Measurements from ENCODE around the gene NGF.

NGF gene

DNA sequence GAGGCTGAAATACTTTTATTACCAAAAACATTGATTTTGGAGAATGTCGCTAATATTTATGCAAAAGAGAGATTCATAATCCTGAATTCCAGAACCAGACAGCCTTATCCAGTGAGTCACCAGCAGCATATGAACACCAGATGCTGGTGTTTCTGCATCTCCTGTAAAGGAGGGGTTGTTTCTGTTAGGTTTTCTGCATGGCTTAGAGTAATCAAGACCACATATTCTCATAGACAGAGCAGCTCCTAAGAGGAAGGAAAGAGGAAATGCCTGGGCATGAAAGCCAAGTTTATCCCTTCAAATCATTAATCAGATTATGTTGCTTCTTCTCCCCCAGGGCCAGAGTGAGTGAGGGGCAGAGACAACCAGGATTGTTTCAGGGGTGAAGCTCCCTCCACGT, 86.2 kb downstream of the NGF start:
- Mint-ChIP-seq H3K27me3 (peaks cover 10% of the 10 kb centered on the region), H3K4me1 (no peaks in the 10 kb centered on the region), H3K9me3 (peaks cover 7 to 17% of the 10 kb centered on the region in 2 donors), H3K27ac (no peak overlapping the region), H3K4me3 (no peak overlapping the region)
- DNase-seq (no peak), ATAC-seq (no peak)

DNA sequence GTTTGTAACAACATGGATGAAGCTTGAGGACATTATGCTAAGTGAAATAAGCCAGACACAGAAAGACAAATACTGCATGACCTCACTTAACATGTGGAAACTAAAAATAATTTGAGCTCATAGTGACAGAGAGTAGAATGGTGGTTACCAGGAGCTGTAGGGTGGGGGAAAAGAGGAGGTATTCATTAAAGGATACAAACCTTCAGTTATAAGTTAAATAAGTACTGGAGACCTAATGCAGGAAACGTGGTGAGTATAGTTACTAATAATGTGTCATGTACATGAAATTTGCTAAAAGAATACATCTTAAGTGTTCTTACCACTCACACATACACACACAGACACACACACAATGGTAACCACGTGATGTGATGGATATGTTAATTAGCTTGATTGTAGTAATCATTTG, 86.7 kb downstream of the NGF start:
- no peak overlapping the region for H3K27ac Mint-ChIP-seq
- H3K27me3 Mint-ChIP-seq: peaks cover 15% of the 10 kb centered on the region
- ATAC-seq: no peak
- H3K4me3 Mint-ChIP-seq: no peak overlapping the region
- no peaks in the 10 kb centered on the region for H3K4me1 Mint-ChIP-seq
- no peak for DNase-seq
- H3K9me3 Mint-ChIP-seq: peaks cover 7 to 16% of the 10 kb centered on the region in 2 donors

DNA sequence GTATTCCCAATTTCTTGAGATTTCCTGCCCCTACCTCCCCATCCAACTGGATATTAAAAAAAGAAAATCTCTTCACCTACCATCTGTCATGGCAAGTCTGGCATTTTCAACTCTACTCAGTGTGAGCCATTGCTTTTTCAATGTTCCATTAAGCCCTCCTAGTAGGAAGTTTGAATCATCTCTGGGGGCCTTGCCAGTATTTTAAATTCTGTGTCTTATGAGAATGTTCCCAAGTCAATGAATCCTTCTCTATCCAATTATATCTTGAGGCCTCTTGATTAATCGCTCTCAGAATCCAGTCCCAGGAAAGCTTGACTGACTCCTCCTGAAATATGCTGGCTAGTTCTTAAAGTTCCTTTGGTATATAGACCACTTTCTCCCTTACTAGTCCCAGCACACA, 91.5 kb downstream of the NGF start:
- no peak overlapping the region for H3K27ac Mint-ChIP-seq
- no peak for ATAC-seq
- peaks cover 7 to 15% of the 10 kb centered on the region in 2 donors for H3K9me3 Mint-ChIP-seq
- peaks cover 23% of the 10 kb centered on the region for H3K27me3 Mint-ChIP-seq
- no peak overlapping the region for H3K4me3 Mint-ChIP-seq
- DNase-seq: no peak
- no peaks in the 10 kb centered on the region for H3K4me1 Mint-ChIP-seq

DNA sequence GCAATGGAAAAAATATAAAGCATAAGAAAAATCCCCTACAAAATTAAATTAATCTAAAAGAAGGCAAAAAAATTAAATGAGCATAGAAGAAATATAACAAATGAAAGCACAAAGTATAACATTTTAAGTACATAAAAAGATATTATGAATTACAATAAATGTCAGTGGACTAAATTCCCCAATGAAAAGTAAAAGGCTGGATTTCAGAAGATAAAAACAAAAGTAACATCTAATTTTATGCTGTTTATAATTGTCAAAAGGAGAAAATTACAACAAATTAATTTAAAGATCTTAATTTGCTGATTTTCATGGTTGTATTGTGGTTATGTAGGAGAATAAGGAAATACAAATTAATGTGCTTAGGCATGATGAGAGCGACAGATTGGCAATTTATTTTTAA, 92.8 kb downstream of the NGF start:
- Mint-ChIP-seq H3K27me3 (peaks cover 24% of the 10 kb centered on the region), H3K4me1 (no peaks in the 10 kb centered on the region), H3K9me3 (peaks cover 7 to 15% of the 10 kb centered on the region in 2 donors), H3K27ac (no peak overlapping the region), H3K4me3 (no peak overlapping the region)
- no peak for DNase-seq
- ATAC-seq: no peak

DNA sequence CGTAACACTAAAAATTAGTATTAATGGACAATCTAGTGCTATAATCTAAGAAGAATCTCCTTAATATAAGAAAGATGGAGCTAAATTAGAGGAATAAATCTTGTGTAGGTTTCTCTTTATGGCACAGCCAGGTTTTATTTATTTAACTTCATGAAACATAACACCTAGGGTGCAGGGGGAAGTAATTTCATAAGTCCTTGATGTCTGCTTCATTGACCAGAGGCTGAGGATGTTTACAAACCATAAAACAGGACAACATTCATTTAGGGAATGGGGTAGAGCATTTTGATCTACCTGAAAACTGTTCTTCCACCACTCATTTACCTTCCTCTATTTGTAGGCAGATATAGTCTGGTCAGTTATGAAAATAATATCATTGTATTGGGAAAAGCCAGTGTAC, 95.5 kb downstream of the NGF start:
- no peaks in the 10 kb centered on the region for H3K4me1 Mint-ChIP-seq

DNA sequence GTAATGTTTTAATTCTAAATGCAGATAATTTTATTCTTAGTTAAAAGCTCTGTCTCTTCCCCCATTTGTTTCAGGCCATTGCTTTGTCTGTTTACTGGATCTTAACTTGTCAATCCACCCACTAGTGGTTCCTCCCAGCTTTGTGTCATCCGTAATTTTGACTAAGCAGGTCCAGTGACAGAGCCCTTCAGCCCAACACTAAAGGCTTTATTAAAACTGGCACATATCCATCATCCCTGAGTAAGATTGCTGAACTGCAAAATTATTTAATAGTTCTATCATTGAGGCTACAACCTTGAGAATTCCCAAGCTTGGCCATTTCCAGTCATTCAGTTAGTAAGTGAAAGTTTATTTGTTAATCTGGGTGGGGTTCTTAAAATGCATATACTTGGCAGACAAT, 96.7 kb downstream of the NGF start:
- no peak for ATAC-seq
- no peak for DNase-seq
- Mint-ChIP-seq H3K27ac (no peak overlapping the region), H3K27me3 (peaks cover 24% of the 10 kb centered on the region), H3K4me3 (no peak overlapping the region), H3K9me3 (peaks cover 0 to 5% of the 10 kb centered on the region in 2 donors), H3K4me1 (no peaks in the 10 kb centered on the region)

More for the DNA sequence above, 95.5 kb downstream of the NGF start:
- Mint-ChIP-seq H3K4me3 (no peak overlapping the region), H3K9me3 (peaks cover 0 to 5% of the 10 kb centered on the region in 2 donors), H3K27me3 (peaks cover 24% of the 10 kb centered on the region), H3K27ac (no peak overlapping the region)
- ATAC-seq: no peak
- DNase-seq: no peak

DNA sequence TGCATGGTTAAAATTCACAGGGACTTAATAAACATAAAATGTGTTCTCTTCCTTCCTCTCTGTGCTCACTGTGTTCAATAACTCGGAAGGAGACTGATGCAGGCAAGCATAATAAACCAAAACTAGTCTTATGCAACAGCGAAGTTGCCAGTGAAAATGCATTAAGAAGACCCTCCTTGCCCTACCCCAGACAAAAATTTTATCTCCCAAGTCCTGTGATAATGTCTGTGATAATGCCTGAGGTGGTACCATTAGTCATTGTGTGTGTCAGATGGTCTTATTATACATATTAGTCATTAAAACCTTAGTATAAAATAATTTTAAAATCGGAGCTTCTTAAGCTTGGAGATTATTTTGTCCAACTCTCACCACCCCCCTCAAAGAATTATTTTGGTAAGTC, 97.8 kb downstream of the NGF start:
- no peak for ATAC-seq
- H3K9me3 Mint-ChIP-seq: peaks cover 0 to 5% of the 10 kb centered on the region in 2 donors
- no peaks in the 10 kb centered on the region for H3K4me1 Mint-ChIP-seq
- peaks cover 24% of the 10 kb centered on the region for H3K27me3 Mint-ChIP-seq
- no peak overlapping the region for H3K4me3 Mint-ChIP-seq
- DNase-seq: no peak
- no peak overlapping the region for H3K27ac Mint-ChIP-seq

DNA sequence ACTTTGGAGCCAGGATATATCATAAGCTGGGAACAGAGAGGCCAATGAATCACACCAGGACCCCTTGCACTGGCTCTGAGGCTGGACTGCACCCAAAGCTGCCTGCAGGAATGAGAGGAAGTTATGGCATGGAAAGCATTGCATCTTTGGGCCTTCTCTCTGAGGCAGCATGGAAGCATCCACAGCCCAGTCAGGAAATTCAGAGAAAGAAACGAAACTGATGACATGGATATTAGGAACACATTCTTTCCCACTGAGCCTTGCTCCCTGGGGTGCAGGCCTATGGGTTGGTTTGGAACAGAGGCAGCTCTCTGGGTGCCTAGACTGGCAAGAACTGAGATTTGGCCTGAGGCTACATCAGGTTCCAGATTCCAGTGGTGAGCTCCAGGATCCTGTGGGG, 98.6 kb downstream of the NGF start:
- H3K4me1 Mint-ChIP-seq: no peaks in the 10 kb centered on the region
- no peaks in the 10 kb centered on the region for H3K9me3 Mint-ChIP-seq
- DNase-seq (no peak), ATAC-seq (no peak)
- peaks cover 24% of the 10 kb centered on the region for H3K27me3 Mint-ChIP-seq
- H3K4me3 Mint-ChIP-seq: no peak overlapping the region
- no peak overlapping the region for H3K27ac Mint-ChIP-seq

DNA sequence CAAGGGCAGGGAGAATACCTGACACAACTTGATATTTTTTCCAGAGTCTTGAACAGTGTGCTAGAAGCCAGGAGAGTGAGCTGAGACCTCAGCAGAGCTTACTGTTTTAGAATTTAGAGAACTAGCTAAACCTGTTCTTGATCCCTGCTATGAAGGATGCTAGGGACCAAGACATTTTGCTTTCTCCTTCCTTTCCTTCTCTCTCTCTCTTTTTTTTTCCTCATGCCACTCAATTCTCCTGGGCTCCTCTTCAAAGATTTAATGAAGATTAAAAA, 99.0 kb downstream of the NGF start:
- H3K4me1 Mint-ChIP-seq: no peaks in the 10 kb centered on the region
- H3K9me3 Mint-ChIP-seq: no peaks in the 10 kb centered on the region
- peaks cover 24% of the 10 kb centered on the region for H3K27me3 Mint-ChIP-seq
- no peak overlapping the region for H3K4me3 Mint-ChIP-seq
- DNase-seq (no peak), ATAC-seq (no peak)
- H3K27ac Mint-ChIP-seq: no peak overlapping the region

DNA sequence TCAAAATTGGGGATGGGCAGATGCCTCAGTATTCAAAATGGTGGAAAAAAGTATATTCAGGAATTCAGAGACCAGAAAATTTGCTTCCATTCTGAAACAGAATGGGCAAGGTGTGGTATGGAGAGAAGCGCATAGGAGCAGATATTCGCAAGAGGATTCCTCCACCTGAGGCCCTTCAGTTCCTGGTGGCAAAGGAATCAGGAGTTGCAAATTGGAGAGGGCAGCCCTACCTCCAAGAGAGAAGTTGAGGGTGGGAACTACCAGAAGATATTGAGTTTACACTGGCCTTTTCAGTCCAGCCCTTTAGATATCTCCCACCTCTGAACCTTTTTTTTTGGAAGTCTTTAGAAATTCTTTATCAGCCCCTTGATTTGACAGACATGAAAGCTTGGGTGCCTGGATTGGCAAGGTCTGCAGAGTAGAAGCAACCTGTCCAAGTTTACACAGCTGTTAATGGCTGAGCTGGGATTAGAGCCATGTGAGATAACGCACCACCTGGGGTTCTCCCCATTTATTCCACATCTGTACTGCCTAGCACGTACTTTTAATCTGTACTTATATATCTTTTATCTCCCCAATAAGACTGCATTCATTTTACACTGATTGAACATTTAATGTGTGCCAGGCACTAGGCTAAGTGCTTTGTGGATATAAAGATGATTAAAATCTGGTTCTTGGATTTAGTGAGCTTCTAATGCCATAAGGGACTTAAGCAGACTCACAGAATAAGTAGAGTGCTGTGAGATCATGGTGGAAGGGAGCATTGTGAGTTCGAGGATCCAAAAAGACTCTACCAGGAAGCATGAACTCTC, 99.5 kb downstream of the NGF start:
- Mint-ChIP-seq H3K27ac (no peak overlapping the region), H3K27me3 (peaks cover 24% of the 10 kb centered on the region), H3K4me1 (no peaks in the 10 kb centered on the region), H3K9me3 (no peaks in the 10 kb centered on the region), H3K4me3 (no peak overlapping the region)
- ATAC-seq (no peak), DNase-seq (no peak)

DNA sequence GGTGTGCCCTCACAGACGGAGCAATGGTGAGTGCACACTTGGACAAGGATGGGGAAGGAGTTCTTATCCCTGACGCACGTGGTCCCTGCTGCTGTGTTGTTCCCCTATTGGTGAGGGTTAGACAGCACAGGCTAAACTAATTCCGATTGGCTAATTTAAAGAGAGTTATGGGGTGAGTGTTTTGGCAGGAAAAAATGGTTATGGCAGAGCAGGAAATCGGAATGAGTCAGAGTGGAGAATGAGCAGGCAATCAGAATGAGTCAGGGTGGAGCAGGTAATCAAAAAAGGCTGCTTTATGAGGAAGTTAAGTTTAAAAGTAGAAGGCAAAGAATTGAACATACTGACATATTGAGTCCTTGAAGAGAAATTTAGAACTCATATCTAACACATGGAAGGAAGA, 100.5 kb downstream of the NGF start:
- Mint-ChIP-seq H3K4me3 (no peak overlapping the region), H3K27me3 (peaks cover 24% of the 10 kb centered on the region), H3K9me3 (no peaks in the 10 kb centered on the region), H3K27ac (no peak overlapping the region), H3K4me1 (no peaks in the 10 kb centered on the region)
- ATAC-seq (no peak), DNase-seq (no peak)

DNA sequence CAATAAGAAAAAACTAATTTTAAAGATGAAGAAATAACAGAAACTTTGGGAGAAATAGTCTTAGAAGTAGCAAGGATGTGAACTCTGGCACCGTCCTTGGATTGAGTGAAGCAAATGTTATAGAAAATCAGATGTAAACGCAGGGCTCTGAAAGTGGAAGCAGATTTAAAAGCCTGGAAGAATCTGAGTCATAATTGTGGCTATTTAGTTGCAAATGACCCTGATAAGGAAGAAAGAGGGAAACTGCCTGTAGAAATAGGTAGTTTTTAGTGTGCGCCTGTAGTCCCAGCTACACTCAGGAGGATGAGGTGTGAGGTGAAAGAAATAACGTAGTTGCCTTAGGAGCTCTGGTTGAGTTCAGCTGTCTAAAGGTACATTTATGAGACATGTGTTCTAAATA, 101.0 kb downstream of the NGF start:
- ATAC-seq (no peak), DNase-seq (no peak)
- Mint-ChIP-seq H3K4me3 (no peak overlapping the region), H3K27me3 (peaks cover 21% of the 10 kb centered on the region), H3K9me3 (no peaks in the 10 kb centered on the region), H3K27ac (no peak overlapping the region), H3K4me1 (no peaks in the 10 kb centered on the region)
